HFFc6 (cell line): ENCODE data around the gene MGAT5. TPM values are rescaled to one million over a fixed set of nuclear protein-coding genes. Genes with fewer than 3 reads are reported as not detected.

Experiments
- DNase-seq: peaks from one replicate; pipeline ENCODE4 v3.0.0-alpha.2; 2018
- H3K27ac Mint-ChIP-seq: 2 replicates; pipeline ENCODE4 v1.8.0; 2020; ENCODE audit warnings: mild to moderate bottlenecking, mixed read lengths
- H3K27me3 Mint-ChIP-seq: 2 replicates; pipeline ENCODE4 v1.8.0; 2021; ENCODE audit warnings: mild to moderate bottlenecking, moderate library complexity, mixed read lengths; ENCODE audit not compliant: insufficient read depth
- H3K36me3 Mint-ChIP-seq: 2 replicates; pipeline ENCODE4 v1.8.0; 2021; ENCODE audit warnings: low read depth, mixed read lengths
- H3K4me1 Mint-ChIP-seq: 2 replicates; pipeline ENCODE4 v1.8.0; 2020; ENCODE audit warnings: low read depth, mixed read lengths
- H3K4me3 Mint-ChIP-seq: 2 replicates; pipeline ENCODE4 v1.8.0; 2020; ENCODE audit warnings: mild to moderate bottlenecking, moderate library complexity, mixed read lengths
- H3K9me3 Mint-ChIP-seq: 2 replicates; pipeline ENCODE4 v1.8.0; 2020; ENCODE audit warnings: mild to moderate bottlenecking, mixed read lengths
- total RNA-seq, 6 experiments: library from RNA; stranded (reverse); fragmentation: NEBNext Ultra II Directional; extraction: Animal tissue kit (Norgen Biotek cat#: 25700); gene quantifications; 2 replicates in 1 of 6; 3 replicates in 5 of 6; pipeline ENCODE4 v1.2.3, GENCODE V29; 2021
- TF ChIP-seq, protein P1 (sequence below): fragments of 200-600 bp; sonication (generic); IDR thresholded peaks from 2 replicates; pipeline ENCODE4 v1.5.0; 2021; ENCODE audit warnings: antibody characterized with exemption, mild to moderate bottlenecking

Gene MGAT5
- total RNA-seq, 6 experiments from 2014 or later: 104 to 129 (median 113) TPM

DNA sequence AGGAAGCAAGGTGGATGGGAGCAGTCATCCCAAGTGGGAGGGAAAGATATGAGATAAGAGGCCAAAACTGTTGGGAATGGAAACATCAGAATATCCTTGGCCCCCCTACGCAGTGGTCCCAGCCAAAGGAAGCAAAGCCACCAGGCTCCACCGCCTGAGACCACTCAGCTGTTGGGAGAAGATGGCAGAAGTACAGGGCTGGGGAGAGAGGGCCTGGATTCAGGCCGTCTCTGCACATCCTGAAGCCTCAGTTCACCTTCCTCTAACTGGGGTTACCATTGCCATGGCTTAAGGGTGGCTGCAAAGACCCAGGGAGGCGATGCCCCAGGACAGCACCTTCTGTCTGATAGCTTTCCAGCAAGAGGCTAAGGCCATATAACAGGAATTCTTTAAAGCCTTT lies 193.8 kb downstream of the MGAT5 start:
- TF ChIP-seq, protein P1, sequence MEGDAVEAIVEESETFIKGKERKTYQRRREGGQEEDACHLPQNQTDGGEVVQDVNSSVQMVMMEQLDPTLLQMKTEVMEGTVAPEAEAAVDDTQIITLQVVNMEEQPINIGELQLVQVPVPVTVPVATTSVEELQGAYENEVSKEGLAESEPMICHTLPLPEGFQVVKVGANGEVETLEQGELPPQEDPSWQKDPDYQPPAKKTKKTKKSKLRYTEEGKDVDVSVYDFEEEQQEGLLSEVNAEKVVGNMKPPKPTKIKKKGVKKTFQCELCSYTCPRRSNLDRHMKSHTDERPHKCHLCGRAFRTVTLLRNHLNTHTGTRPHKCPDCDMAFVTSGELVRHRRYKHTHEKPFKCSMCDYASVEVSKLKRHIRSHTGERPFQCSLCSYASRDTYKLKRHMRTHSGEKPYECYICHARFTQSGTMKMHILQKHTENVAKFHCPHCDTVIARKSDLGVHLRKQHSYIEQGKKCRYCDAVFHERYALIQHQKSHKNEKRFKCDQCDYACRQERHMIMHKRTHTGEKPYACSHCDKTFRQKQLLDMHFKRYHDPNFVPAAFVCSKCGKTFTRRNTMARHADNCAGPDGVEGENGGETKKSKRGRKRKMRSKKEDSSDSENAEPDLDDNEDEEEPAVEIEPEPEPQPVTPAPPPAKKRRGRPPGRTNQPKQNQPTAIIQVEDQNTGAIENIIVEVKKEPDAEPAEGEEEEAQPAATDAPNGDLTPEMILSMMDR: no peak; the same call in 1 of the 2 replicates
- Mint-ChIP-seq H3K4me1 (peaks cover 35% of the 10 kb centered on the region), H3K9me3 (no peaks in the 10 kb centered on the region), H3K36me3 (peaks cover 14% of the 10 kb centered on the region), H3K4me3 (no peak overlapping the region), H3K27ac (no peak overlapping the region), H3K27me3 (peaks cover 8% of the 10 kb centered on the region)
- no peak for DNase-seq

DNA sequence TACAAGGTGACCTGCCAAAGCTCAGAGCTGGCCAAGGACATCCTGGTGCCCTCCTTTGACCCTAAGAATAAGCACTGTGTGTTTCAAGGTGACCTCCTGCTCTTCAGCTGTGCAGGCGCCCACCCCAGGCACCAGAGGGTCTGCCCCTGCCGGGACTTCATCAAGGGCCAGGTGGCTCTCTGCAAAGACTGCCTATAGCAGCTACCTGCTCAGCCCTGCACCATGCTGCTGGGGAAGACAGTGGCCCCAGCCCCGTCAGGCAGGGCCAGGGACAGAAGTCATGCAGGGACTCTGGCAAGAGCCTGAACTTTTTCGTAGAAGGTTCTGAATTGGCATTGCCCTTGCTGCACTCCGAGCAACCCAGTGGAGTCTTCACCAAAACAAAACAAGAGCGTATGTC lies 194.8 kb downstream of the MGAT5 start:
- H3K4me1 Mint-ChIP-seq: peaks cover 35% of the 10 kb centered on the region
- H3K27ac Mint-ChIP-seq: no peak overlapping the region
- no peak for DNase-seq
- H3K4me3 Mint-ChIP-seq: no peak overlapping the region
- TF ChIP-seq, protein P1: no peak
- H3K27me3 Mint-ChIP-seq: peaks cover 8% of the 10 kb centered on the region
- H3K9me3 Mint-ChIP-seq: no peaks in the 10 kb centered on the region
- peaks cover 14% of the 10 kb centered on the region for H3K36me3 Mint-ChIP-seq

DNA sequence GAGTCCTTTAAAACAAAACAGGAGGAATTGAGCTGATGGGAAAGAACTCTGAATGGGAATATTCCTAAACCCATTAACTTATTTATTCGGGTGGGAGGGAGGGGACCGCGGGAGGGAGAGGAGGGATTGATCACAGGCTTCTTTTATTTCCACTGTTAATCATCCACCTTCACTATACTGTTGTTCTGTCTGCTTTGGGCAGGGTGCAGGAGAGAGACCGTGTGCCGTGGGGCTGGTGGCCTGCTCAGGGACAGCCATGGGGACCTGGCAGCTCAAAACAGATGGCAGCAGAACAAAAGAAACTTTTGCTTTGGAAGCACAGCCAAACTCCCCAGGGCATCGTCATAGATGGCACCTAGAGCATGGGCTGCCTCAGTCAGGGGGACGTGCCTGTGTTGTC lies 195.3 kb downstream of the MGAT5 start:
- no peak for DNase-seq
- H3K36me3 Mint-ChIP-seq: peaks cover 14% of the 10 kb centered on the region
- no peaks in the 10 kb centered on the region for H3K9me3 Mint-ChIP-seq
- no peak overlapping the region for H3K27ac Mint-ChIP-seq
- TF ChIP-seq, protein P1: no peak
- peaks cover 35% of the 10 kb centered on the region for H3K4me1 Mint-ChIP-seq
- H3K27me3 Mint-ChIP-seq: peaks cover 9% of the 10 kb centered on the region
- H3K4me3 Mint-ChIP-seq: no peak overlapping the region

DNA sequence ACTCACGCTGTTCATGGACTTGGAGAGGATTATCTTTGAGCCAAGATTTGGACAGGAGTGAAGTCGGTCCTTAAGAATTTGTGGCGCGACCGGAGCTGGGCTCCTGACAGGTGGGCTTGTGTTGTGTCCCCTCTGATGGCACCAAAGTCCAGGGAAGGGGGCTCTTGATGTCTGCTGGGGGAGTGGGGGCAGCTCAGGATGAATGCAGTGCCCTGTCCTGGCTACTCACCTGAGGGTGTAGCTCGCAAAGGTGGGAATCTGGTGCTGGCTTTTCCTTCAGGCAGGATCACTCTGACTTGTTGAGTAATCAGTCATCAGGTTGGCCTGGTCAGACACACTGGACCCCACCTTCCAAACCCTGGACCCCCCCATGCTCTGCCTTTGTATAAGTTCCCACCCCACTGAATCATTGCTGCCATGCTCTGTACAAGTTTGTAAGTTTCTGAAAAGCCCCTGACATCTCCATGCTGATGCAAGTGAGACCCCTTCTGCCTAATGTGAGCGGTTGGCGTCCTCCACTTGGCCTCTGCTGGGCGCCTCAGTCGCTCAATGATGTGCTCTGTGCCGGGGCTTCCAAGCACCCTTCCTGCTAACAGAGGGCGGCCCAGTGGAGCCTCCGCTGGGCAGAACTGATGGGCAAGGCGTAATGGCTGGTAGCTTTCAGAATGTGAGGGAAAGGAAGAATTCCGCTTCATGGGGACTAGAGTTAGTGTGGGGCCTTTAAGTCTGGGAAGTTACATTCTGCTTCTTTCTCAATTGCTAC lies 196.1 kb downstream of the MGAT5 start:
- Mint-ChIP-seq H3K9me3 (no peaks in the 10 kb centered on the region), H3K36me3 (peaks cover 14% of the 10 kb centered on the region), H3K4me1 (peaks cover 28% of the 10 kb centered on the region), H3K27ac (no peak overlapping the region), H3K27me3 (peaks cover 9% of the 10 kb centered on the region), H3K4me3 (no peak overlapping the region)
- TF ChIP-seq, protein P1: no peak
- no peak for DNase-seq

DNA sequence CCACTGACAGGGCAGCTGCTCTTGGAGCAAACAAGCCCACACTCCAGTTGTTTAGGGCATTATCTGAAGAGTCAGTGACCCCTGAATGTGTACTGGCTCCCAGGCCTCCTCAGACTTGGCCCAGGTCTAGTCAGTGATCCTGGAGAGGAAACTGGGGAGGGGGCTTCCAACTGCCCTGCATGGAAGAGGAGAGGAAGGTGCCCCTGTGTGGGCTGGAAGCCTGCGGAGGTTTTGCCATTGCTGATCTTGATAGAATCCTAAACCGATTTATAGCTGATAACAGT lies 197.4 kb downstream of the MGAT5 start:
- DNase-seq: no peak
- Mint-ChIP-seq H3K27ac (no peak overlapping the region), H3K36me3 (peaks cover 14% of the 10 kb centered on the region), H3K4me3 (no peak overlapping the region), H3K27me3 (peaks cover 5% of the 10 kb centered on the region; the same call in 1 of the 2 replicates), H3K4me1 (peaks cover 16% of the 10 kb centered on the region), H3K9me3 (no peaks in the 10 kb centered on the region)
- TF ChIP-seq, protein P1: no peak
